Measurements from ENCODE around the gene ENOX2. TPM values are rescaled to one million over a fixed set of nuclear protein-coding genes. Genes with fewer than 3 reads are reported as not detected.

ENOX2 gene
- polyA plus RNA-seq, 3 donors: 6.8 to 22.1 (median 14.7) TPM

DNA sequence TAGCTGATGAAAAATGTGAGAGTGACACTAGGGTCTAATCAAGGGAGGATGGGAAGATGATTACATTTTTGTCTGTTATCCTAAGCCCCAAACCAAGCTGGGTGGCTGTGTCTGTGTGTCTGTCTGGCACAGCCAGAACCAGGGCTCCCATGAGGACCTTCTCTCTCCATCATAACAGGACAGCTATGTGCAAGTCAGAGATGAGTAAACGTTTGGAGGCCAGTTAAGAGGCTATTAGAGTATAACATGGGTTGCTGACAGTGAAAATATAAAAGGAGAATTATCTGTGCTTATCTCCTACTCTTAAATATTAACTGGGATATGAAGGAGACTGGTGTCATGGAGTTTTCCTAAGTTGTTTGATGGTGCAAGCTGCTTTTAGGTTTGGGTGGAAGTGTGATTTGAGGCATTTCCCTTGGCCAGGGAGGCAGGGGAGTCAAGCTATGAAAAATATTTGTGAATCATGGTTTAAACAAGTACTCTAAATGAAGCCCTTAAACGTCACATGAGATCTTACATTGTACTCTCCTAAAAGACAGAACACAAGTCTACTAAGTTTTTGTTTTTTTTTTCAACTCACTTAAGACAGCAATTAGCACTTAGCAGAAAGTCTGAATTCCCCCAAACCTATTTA, 156.2 kb downstream of the ENOX2 start:
- Mint-ChIP-seq H3K9me3 (no peaks in the 10 kb centered on the region), H3K27ac (no peak overlapping the region), H3K4me3 (no peak overlapping the region), H3K4me1 (no peaks in the 10 kb centered on the region), H3K36me3 (no peaks in the 10 kb centered on the region), H3K27me3 (ENCODE audit: low read depth in 3 of 3) (no peaks in the 10 kb centered on the region)
- H3K27me3 ChIP-seq (ENCODE audit: control insufficient read depth in 2 of 2, insufficient read depth in 2 of 2, low read length in 2 of 2): no peaks in the 10 kb centered on the region
- H3K4me2 ChIP-seq (replicated peaks; ENCODE audit: extremely low read depth, low read length, poor library complexity, severe bottlenecking): no peak overlapping the region
- H3K9me3 ChIP-seq (replicated peaks in 1 of 2; ENCODE audit: control insufficient read depth in 1 of 2, insufficient read depth in 1 of 2, low read length in 2 of 2): no peaks in the 10 kb centered on the region
- intact Hi-C loops (cut with micrococcal nuclease): no loop called here
- H3K4me1 ChIP-seq (ENCODE audit: control insufficient read depth in 1 of 2, insufficient read depth in 2 of 2, low read length in 2 of 2): no peaks in the 10 kb centered on the region
- no peak overlapping the region for H3K4me3 ChIP-seq (replicated peaks in 1 of 3; ENCODE audit: low read depth in 2 of 3, low read length in 3 of 3)
- no peak overlapping the region for H3K9ac ChIP-seq (ENCODE audit: insufficient read depth, low read length, poor library complexity, severe bottlenecking)
- DNase-seq: no peak
- no peaks in the 10 kb centered on the region for H3K36me3 ChIP-seq (replicated peaks in 1 of 2; ENCODE audit: control insufficient read depth in 1 of 2, insufficient read depth in 2 of 2, low read length in 2 of 2)
- TF ChIP-seq, protein P1, sequence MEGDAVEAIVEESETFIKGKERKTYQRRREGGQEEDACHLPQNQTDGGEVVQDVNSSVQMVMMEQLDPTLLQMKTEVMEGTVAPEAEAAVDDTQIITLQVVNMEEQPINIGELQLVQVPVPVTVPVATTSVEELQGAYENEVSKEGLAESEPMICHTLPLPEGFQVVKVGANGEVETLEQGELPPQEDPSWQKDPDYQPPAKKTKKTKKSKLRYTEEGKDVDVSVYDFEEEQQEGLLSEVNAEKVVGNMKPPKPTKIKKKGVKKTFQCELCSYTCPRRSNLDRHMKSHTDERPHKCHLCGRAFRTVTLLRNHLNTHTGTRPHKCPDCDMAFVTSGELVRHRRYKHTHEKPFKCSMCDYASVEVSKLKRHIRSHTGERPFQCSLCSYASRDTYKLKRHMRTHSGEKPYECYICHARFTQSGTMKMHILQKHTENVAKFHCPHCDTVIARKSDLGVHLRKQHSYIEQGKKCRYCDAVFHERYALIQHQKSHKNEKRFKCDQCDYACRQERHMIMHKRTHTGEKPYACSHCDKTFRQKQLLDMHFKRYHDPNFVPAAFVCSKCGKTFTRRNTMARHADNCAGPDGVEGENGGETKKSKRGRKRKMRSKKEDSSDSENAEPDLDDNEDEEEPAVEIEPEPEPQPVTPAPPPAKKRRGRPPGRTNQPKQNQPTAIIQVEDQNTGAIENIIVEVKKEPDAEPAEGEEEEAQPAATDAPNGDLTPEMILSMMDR (IDR thresholded peaks at IDR 0.05): no peak
- H3K27ac ChIP-seq (ENCODE audit: low read depth in 1 of 2, low read length in 2 of 2): no peak overlapping the region
- no peaks in the 10 kb centered on the region for H4K20me1 ChIP-seq (ENCODE audit: insufficient read depth, low read length)
- no peak overlapping the region for H2AFZ ChIP-seq (ENCODE audit: insufficient read depth, low read depth, low read length, poor library complexity, severe bottlenecking)
- H3K79me2 ChIP-seq (ENCODE audit: insufficient read depth, low read length): no peaks in the 10 kb centered on the region
- WGBS (ENCODE audit: insufficient coverage): no CpG with 5 or more reads among the region's 2 CpGs

GRCh38 chrX:130746077-130746476, 156.9 kb downstream of the ENOX2 start:
- no peaks in the 10 kb centered on the region for H3K9me3 Mint-ChIP-seq
- Histone ChIP-seq H3K36me3 (replicated peaks in 1 of 2; ENCODE audit: control insufficient read depth in 1 of 2, insufficient read depth in 2 of 2, low read length in 2 of 2) (no peaks in the 10 kb centered on the region), H3K27ac (ENCODE audit: low read depth in 1 of 2, low read length in 2 of 2) (no peak overlapping the region), H3K27me3 (ENCODE audit: control insufficient read depth in 2 of 2, insufficient read depth in 2 of 2, low read length in 2 of 2) (no peaks in the 10 kb centered on the region), H3K4me2 (replicated peaks; ENCODE audit: extremely low read depth, low read length, poor library complexity, severe bottlenecking) (no peak overlapping the region), H2AFZ (ENCODE audit: insufficient read depth, low read depth, low read length, poor library complexity, severe bottlenecking) (no peak overlapping the region), H3K9me3 (replicated peaks in 1 of 2; ENCODE audit: control insufficient read depth in 1 of 2, insufficient read depth in 1 of 2, low read length in 2 of 2) (no peaks in the 10 kb centered on the region), H4K20me1 (ENCODE audit: insufficient read depth, low read length) (no peaks in the 10 kb centered on the region), H3K4me3 (replicated peaks in 1 of 3; ENCODE audit: low read depth in 2 of 3, low read length in 3 of 3) (no peak overlapping the region), H3K4me1 (ENCODE audit: control insufficient read depth in 1 of 2, insufficient read depth in 2 of 2, low read length in 2 of 2) (no peaks in the 10 kb centered on the region), H3K79me2 (ENCODE audit: insufficient read depth, low read length) (no peaks in the 10 kb centered on the region), H3K9ac (ENCODE audit: insufficient read depth, low read length, poor library complexity, severe bottlenecking) (no peak overlapping the region)
- no peak overlapping the region for H3K4me3 Mint-ChIP-seq
- H3K36me3 Mint-ChIP-seq: no peaks in the 10 kb centered on the region
- no peaks in the 10 kb centered on the region for H3K4me1 Mint-ChIP-seq
- no peaks in the 10 kb centered on the region for H3K27me3 Mint-ChIP-seq (ENCODE audit: low read depth in 3 of 3)
- TF ChIP-seq, protein P1 (IDR thresholded peaks at IDR 0.05): no peak
- WGBS (ENCODE audit: insufficient coverage): 90% methylated on average over 2 of the region's 3 CpGs
- DNase-seq: no peak
- no peak overlapping the region for H3K27ac Mint-ChIP-seq
- intact Hi-C loops (cut with micrococcal nuclease): no loop called here

All from CD14-positive monocyte (primary cell).